Subcutaneous abdominal adipose tissue (tissue), 5 donors: ENCODE data around the gene BLID.

Experiments
- H3K27ac ChIP-seq: one replicate; pipeline ENCODE4 v1.7.0; 2013; ENCODE audit warnings: low read depth, mild to moderate bottlenecking, inconsistent platforms, low read length, moderate library complexity
- H3K27me3 ChIP-seq, 5 donors: one replicate each; pipeline ENCODE4 v1.7.0; 2013; ENCODE audit warnings: low read length in 5 of 5, inconsistent platforms in 1 of 5; ENCODE audit not compliant: control insufficient read depth in 5 of 5, insufficient read depth in 4 of 5
- H3K36me3 ChIP-seq, 5 donors: one replicate each; pipeline ENCODE4 v1.7.0; 2013; ENCODE audit warnings: low read length in 5 of 5; ENCODE audit not compliant: control insufficient read depth in 5 of 5, insufficient read depth in 5 of 5
- H3K4me1 ChIP-seq, 5 donors: one replicate each; pipeline ENCODE4 v1.7.0; 2013; ENCODE audit warnings: low read length in 5 of 5, mild to moderate bottlenecking in 3 of 5, moderate library complexity in 1 of 5; ENCODE audit not compliant: control insufficient read depth in 5 of 5, insufficient read depth in 5 of 5
- H3K4me3 ChIP-seq, 5 donors: one replicate each; pipeline ENCODE4 v1.7.0; 2013; ENCODE audit warnings: low read length in 5 of 5, low read depth in 1 of 5
- H3K9ac ChIP-seq, 5 donors: one replicate each; pipeline ENCODE4 v1.7.0; 2013; ENCODE audit warnings: low read length in 5 of 5, mild to moderate bottlenecking in 4 of 5, moderate library complexity in 3 of 5
- H3K9me3 ChIP-seq, 5 donors: one replicate each; pipeline ENCODE4 v1.7.0; 2013; ENCODE audit warnings: low read length in 5 of 5; ENCODE audit not compliant: control insufficient read depth in 5 of 5
- donor health status: healthy.
- donor health status: healthy.
- donor health status: healthy.
- donor health status: healthy.
- donor health status: healthy.

Gene BLID

GRCh38 chr11:122122179-122122578 is 6.2 kb upstream of the BLID start:
- Histone ChIP-seq H3K4me3 (no peak overlapping the region), H3K9me3 (no peaks in the 10 kb centered on the region), H3K36me3 (no peaks in the 10 kb centered on the region), H3K9ac (no peak overlapping the region), H3K4me1 (no peaks in the 10 kb centered on the region), H3K27me3 (no peaks in the 10 kb centered on the region), H3K27ac (no peak overlapping the region)

GRCh38 chr11:122120096-122120495 is 4.1 kb upstream of the BLID start:
- H3K36me3 ChIP-seq, result no peaks in the 10 kb centered on the region
- no peaks in the 10 kb centered on the region for H3K9me3 ChIP-seq
- H3K27me3 ChIP-seq, result no peaks in the 10 kb centered on the region
- H3K9ac ChIP-seq, result no peak overlapping the region
- no peak overlapping the region for H3K27ac ChIP-seq
- peaks cover 0 to 7% (median 4%) of the 10 kb centered on the region in 5 donors for H3K4me1 ChIP-seq
- no peak overlapping the region for H3K4me3 ChIP-seq

- H3K27ac ChIP-seq, result no peak overlapping the region
Measured at GRCh38 chr11:122116591-122116990, 576 bp upstream of the BLID start.

GRCh38 chr11:122114976-122115375 is 1.0 kb downstream of the BLID start:
- Histone ChIP-seq H3K9ac (peak overlapping the region in 1 of 5 donors; percentile 20), H3K4me3 (no peak overlapping the region), H3K27ac (peak overlapping the region; percentile 61), H3K27me3 (no peaks in the 10 kb centered on the region), H3K4me1 (peaks cover 0 to 28% (median 18%) of the 10 kb centered on the region in 5 donors), H3K9me3 (no peaks in the 10 kb centered on the region), H3K36me3 (no peaks in the 10 kb centered on the region)

More at GRCh38 chr11:122116591-122116990, 576 bp upstream of the BLID start:
- Histone ChIP-seq H3K9me3 (no peaks in the 10 kb centered on the region), H3K36me3 (no peaks in the 10 kb centered on the region), H3K4me1 (peaks cover 0 to 28% (median 18%) of the 10 kb centered on the region in 5 donors), H3K9ac (no peak overlapping the region), H3K27me3 (no peaks in the 10 kb centered on the region), H3K4me3 (no peak overlapping the region)

- Histone ChIP-seq H3K9ac (peak overlapping the region in 3 of 5 donors; percentile 42 to 61 (median 45)), H3K27ac (peak overlapping the region; percentile 61), H3K4me1 (peaks cover 0 to 28% (median 18%) of the 10 kb centered on the region in 5 donors), H3K36me3 (no peaks in the 10 kb centered on the region), H3K27me3 (no peaks in the 10 kb centered on the region), H3K9me3 (no peaks in the 10 kb centered on the region), H3K4me3 (peak overlapping the region in 3 of 5 donors; percentile 25 to 63 (median 40))
Measured at GRCh38 chr11:122113836-122114825, 1.9 kb downstream of the BLID start.

GRCh38 chr11:122112470-122113365 is 3.3 kb downstream of the BLID start:
- no peaks in the 10 kb centered on the region for H3K9me3 ChIP-seq
- H3K27me3 ChIP-seq, result no peaks in the 10 kb centered on the region
- no peak overlapping the region for H3K9ac ChIP-seq
- H3K27ac ChIP-seq, result peak overlapping the region; percentile 51
- no peaks in the 10 kb centered on the region for H3K36me3 ChIP-seq
- H3K4me3 ChIP-seq, result no peak overlapping the region
- H3K4me1 ChIP-seq, result peaks cover 0 to 28% (median 20%) of the 10 kb centered on the region in 5 donors

GRCh38 chr11:122109932-122110331 is 6.1 kb downstream of the BLID start:
- H3K4me1 ChIP-seq, result peaks cover 0 to 20% (median 17%) of the 10 kb centered on the region in 5 donors
- H3K9ac ChIP-seq, result no peak overlapping the region
- H3K36me3 ChIP-seq, result no peaks in the 10 kb centered on the region
- H3K27ac ChIP-seq, result no peak overlapping the region
- no peak overlapping the region for H3K4me3 ChIP-seq
- no peaks in the 10 kb centered on the region for H3K27me3 ChIP-seq
- H3K9me3 ChIP-seq, result no peaks in the 10 kb centered on the region

GRCh38 chr11:122108828-122109227 is 7.2 kb downstream of the BLID start:
- Histone ChIP-seq H3K4me1 (peaks cover 0 to 19% (median 8%) of the 10 kb centered on the region in 5 donors), H3K4me3 (no peak overlapping the region), H3K9me3 (no peaks in the 10 kb centered on the region), H3K27me3 (no peaks in the 10 kb centered on the region), H3K9ac (no peak overlapping the region), H3K27ac (no peak overlapping the region), H3K36me3 (no peaks in the 10 kb centered on the region)

- H3K36me3 ChIP-seq, result no peaks in the 10 kb centered on the region
- no peak overlapping the region for H3K9ac ChIP-seq
- peaks cover 0 to 18% (median 6%) of the 10 kb centered on the region in 5 donors for H3K4me1 ChIP-seq
- H3K4me3 ChIP-seq, result no peak overlapping the region
- H3K27ac ChIP-seq, result no peak overlapping the region
- no peaks in the 10 kb centered on the region for H3K9me3 ChIP-seq
- H3K27me3 ChIP-seq, result no peaks in the 10 kb centered on the region
Measured at GRCh38 chr11:122108192-122108799, 7.7 kb downstream of the BLID start.
